ENCODE results near the gene LIAS. TPM values are rescaled to one million over a fixed set of nuclear protein-coding genes. Genes with fewer than 3 reads are reported as not detected.

LIAS gene
- total and polyA plus RNA-seq, 10 of the 15 experiments (the other 5 are each of a cell fraction or from before 2014, with no cell fraction given): 17.9 to 32.3 (median 26.4) TPM

- no TSS peak for BruUV-seq (replicated peaks)
- peaks cover 49% of the 10 kb centered on the region for H3K79me2 ChIP-seq (ENCODE audit: control insufficient read depth, insufficient read depth, low read length)
Observed at GRCh38 chr4:39455486-39455885, 3.4 kb upstream of the LIAS start.

More at GRCh38 chr4:39455486-39455885, 3.4 kb upstream of the LIAS start:
- ChIA-PET POLR2A (no interaction called here), CTCF (interaction anchor here (0.6 to 2.1 kb wide), 8 partner anchors 8 to 553 kb away, joined by 3 to 10 read pairs (median 4); partner anchors contain the start of genes PDS5A and WDR19), SMC1A (ENCODE audit: uncharacterized antibody, unreplicated experiment) (interaction anchor here (0.7 to 2.0 kb wide), 5 partner anchors 8 to 531 kb away, joined by 3 to 5 read pairs (median 3); partner anchors contain the start of gene RFC1), RAD21 (ENCODE audit: unreplicated experiment) (interaction anchor here (0.9 kb wide), 1 partner anchor 13 kb away, joined by 4 read pairs; no protein-coding TSS in a partner anchor)
- Histone ChIP-seq H3K36me3 (ENCODE audit: control insufficient read depth in 2 of 2, insufficient read depth in 2 of 2, low read length in 1 of 2) (peaks cover 6 to 49% of the 10 kb centered on the region in 2 experiments), H3K4me2 (ENCODE audit: control insufficient read depth, insufficient read depth) (peak overlapping the region; percentile 92), H3K27me3 (replicated peaks in 1 of 2; ENCODE audit: control insufficient read depth in 2 of 2, insufficient read depth in 2 of 2, low read length in 1 of 2) (no peaks in the 10 kb centered on the region), H3K9me3 (replicated peaks; ENCODE audit: control insufficient read depth, insufficient read depth, low read length) (no peaks in the 10 kb centered on the region; the same call in 2 of the 3 replicates), H3K27ac (ENCODE audit: control insufficient read depth, insufficient read depth) (no peak overlapping the region), H3K4me1 (ENCODE audit: control insufficient read depth, insufficient read depth, low read length) (peaks cover 2% of the 10 kb centered on the region; the same call in 1 of the 2 replicates), H3K4me3 (peak overlapping the region; percentile 21; the same call in 1 of the 2 replicates), H2AFZ (ENCODE audit: control insufficient read depth, low read depth, low read length) (no peak overlapping the region), H4K20me1 (ENCODE audit: control insufficient read depth, insufficient read depth) (peaks cover 7% of the 10 kb centered on the region), H3K9ac (ENCODE audit: control insufficient read depth, insufficient read depth, low read length) (no peak overlapping the region)
- intact Hi-C loops (cut with micrococcal nuclease; ENCODE audit: unreplicated experiment) (loop anchor here (5.0 kb wide), 2 partner anchors 162 to 553 kb away; no protein-coding TSS in a partner anchor), in situ Hi-C loops (cut with MboI) (no loop called here)
- no peak for DNase-seq (ENCODE audit: low read depth, low spot score)
- no peak for ATAC-seq
- 94% methylated on average over 6 of the region's 6 CpGs for whole genome bisulfite sequencing (ENCODE audit: insufficient coverage, insufficient replicate concordance, low lambda C conversion rate, missing lambda C conversion rate)
- no peak for FAIRE-seq
- TF ChIP-seq POLR2A (IDR thresholded peaks at IDR 0.05; ENCODE audit: low read depth, low read length) (peak; percentile 35; the same call in 1 of the 2 replicates), ZNF207 (IDR thresholded peaks at IDR 0.05; ENCODE audit: borderline replicate concordance) (no peak), CBX3 (IDR thresholded peaks at IDR 0.05; ENCODE audit: borderline replicate concordance, low read depth) (no peak), YY1 (IDR thresholded peaks at IDR 0.05; ENCODE audit: low read depth, low read length) (no peak), E2F8 (IDR thresholded peaks at IDR 0.05; ENCODE audit: low read depth, partially characterized antibody) (no peak), NKRF (conservative IDR thresholded peaks at IDR 0.05) (no peak), SIN3A (IDR thresholded peaks at IDR 0.05; ENCODE audit: low read depth, low read length) (no peak), IRF3 (IDR thresholded peaks at IDR 0.05) (no peak), RELA (IDR thresholded peaks at IDR 0.05; ENCODE audit: borderline replicate concordance, partially characterized antibody) (no peak), RELB (IDR thresholded peaks at IDR 0.05; ENCODE audit: low read depth) (no peak), PBX3 (IDR thresholded peaks at IDR 0.05; ENCODE audit: insufficient replicate concordance, low read depth, low read length) (no peak), POLR2AphosphoS5 (IDR thresholded peaks at IDR 0.05; ENCODE audit: low read length) (peak; percentile 73; the same call in 1 of the 2 replicates), CEBPB (IDR thresholded peaks at IDR 0.05; ENCODE audit: borderline replicate concordance in 1 of 2, low read depth in 2 of 2, low read length in 2 of 2) (no peak)

Measured in GM12878 (cell line).